Measurements from ENCODE around the gene SRPK2.

DNA sequence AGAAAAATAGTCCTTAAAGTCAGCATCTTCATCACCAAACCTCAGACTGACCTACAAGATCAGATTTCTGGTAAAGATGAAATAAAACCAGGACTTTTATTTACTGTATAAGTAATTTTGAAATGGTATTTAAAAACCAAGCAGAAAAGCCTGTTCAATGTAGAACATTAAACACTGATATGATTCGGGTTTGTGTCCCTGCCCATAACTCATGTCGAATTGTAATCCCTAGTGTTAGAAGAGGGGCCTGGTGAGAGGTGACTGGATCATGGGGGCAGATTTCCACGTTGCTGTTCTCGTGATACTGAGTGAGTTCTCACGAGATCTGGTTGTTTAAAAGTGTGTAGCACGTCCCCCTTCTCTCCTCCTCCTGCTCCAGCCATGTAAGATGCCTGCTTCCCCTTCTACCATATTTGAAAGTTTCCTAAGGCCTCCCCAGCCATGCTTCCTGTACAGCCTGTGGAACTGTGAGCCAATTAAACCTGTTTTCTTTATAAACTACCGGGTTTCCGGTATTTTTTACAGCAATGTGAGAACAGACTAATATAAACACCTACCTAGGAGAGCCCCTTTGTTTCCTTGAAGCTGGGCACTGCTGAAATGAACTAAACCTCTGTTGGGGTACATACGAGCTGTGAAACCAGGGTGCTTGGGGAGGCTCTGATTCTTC lies 254.6 kb downstream of the SRPK2 start:
- TF ChIP-seq, protein P1, sequence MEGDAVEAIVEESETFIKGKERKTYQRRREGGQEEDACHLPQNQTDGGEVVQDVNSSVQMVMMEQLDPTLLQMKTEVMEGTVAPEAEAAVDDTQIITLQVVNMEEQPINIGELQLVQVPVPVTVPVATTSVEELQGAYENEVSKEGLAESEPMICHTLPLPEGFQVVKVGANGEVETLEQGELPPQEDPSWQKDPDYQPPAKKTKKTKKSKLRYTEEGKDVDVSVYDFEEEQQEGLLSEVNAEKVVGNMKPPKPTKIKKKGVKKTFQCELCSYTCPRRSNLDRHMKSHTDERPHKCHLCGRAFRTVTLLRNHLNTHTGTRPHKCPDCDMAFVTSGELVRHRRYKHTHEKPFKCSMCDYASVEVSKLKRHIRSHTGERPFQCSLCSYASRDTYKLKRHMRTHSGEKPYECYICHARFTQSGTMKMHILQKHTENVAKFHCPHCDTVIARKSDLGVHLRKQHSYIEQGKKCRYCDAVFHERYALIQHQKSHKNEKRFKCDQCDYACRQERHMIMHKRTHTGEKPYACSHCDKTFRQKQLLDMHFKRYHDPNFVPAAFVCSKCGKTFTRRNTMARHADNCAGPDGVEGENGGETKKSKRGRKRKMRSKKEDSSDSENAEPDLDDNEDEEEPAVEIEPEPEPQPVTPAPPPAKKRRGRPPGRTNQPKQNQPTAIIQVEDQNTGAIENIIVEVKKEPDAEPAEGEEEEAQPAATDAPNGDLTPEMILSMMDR (IDR thresholded peaks at IDR 0.05) = no peak
- no peak for TF ChIP-seq POLR2A (IDR thresholded peaks at IDR 0.05)
- no peak for TF ChIP-seq EP300 (IDR thresholded peaks at IDR 0.05)

Measured in ovary (tissue), 3 donors.